CD1c-positive myeloid dendritic cell (primary cell): ENCODE data around the gene VGF.
A peak's percentile ranks its signal among the peaks of the same experiment; 100 is the strongest.

Experiments
- DNase-seq: peaks from one replicate; pipeline ENCODE4 v3.0.0-alpha.2; 2016; ENCODE audit errors: extremely low spot score

Gene VGF

DNA sequence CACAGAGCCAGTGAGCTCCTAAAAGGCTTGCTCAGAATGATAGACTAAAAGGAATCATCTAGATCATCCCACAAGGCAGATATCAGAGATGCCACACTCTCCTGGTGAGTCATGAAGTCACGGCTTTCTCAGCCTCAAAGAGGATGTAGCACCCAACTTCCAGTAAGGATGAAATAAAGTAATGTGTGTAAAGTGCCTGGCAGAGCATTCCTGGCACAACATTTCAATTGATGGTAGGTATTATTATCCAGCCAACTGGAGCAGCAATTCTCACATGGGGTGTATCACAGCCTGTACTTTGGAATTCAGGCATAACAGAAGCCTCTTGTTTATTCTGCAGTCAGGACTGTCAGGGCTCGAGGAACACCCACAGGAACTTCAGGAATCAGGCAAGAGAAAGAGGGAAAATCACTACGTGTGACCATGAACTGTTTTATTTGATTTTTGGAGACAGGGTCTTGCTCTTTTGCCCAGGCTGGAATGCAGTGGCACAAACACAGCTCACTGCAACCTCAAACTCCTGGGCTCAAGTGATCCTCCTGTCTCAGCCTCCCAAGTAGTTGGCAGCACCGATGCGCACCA lies 20.0 kb upstream of the VGF start:
- peak; percentile 58 for DNase-seq

GRCh38 chr7:101180130-101180755 lies 14.9 kb upstream of the VGF start, which contains the start of gene NAT16:
Gene NAT16, minus strand, starts transcription at chr7:101180293. Its CDS starts 5,486 bp downstream, at chr7:101174807.
- DNase-seq: no peak

GRCh38 chr7:101179713-101180112 lies 14.3 kb upstream of the VGF start:
- DNase-seq: no peak

DNA sequence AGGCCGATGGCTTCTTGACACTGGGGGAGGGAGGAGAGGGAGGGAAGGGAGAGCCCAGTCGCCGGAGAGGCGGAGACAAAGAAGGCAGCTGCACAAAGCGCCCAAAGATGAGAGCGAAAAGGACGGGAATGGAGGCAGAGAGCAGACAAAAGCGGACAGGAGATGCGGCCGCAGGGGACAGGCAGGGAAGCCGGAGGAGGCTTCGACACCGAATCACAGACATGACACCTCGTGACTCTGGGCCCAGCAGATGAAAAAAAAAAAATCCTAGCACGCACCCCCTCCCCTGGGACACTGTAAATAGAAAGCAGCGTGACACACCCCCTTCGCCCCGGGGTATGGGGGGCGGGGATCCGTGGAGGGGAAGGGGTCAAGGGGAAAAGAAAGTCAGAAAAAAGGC lies 13.7 kb upstream of the VGF start:
- DNase-seq: no peak

DNA sequence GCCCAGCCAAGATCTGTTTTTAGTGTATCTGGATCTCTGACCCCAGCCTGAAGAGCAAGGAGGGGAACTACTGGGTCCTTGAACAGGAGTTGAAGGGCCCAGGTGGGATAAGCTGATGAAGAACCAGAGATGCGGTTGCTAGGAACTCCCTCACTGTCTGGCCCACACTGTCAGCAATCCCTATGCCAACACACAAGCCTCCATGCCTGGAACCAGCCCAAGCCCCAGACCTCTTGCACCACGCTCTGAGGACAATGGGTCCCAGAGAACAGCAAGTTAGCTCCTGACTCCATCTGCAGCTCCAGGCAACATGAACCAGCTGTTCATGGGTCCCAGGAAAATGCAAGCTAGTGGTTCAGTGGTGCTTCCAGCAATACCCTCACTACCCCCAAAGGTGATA lies 12.3 kb upstream of the VGF start:
- no peak for DNase-seq

DNA sequence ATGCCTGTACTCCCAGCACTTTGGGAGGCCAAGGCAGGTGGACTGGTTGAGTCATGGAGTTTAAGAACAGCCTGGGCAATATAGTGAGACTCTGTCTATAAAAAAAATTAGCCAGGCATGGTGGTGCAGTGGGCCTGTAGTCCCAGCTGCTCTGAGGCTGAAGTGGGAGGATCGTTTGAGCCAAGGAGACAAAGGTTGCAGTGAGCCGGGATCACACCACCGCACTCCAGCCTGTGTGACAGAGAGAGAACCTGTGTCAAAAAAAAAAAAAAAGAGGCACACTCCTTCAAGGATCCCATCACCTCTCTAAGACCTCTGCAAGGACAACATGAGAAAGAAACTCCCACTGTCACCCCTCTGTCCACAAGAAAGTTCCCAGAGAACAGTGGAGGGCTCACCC lies 10.3 kb upstream of the VGF start:
- no peak for DNase-seq

DNA sequence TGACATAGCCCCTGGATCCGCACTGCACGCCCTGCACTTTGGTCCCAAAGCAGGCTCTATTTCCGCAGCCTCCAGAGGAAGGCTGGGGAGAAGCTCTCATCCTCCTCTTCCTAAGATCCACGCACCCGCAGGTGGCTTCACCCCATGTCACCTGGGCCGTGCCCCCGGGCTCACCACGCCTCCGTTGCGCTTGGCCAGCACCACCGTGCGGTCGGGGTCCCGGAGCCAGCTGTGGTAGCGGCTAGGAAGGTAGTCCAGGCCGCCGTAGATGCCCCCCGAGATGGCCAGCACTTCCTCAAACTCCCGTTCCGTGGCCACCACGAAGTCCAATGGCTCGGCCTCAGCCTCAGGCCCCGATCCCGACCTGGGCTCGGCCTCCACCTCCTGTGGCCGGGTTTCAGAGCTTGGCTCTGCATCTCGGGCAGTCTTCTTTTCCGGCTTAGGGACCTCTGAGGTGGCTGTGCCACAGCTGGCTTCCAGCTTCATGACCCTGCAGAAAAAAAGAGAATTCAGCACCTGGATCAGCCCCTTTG lies 9.0 kb upstream of the VGF start:
- DNase-seq: no peak

DNA sequence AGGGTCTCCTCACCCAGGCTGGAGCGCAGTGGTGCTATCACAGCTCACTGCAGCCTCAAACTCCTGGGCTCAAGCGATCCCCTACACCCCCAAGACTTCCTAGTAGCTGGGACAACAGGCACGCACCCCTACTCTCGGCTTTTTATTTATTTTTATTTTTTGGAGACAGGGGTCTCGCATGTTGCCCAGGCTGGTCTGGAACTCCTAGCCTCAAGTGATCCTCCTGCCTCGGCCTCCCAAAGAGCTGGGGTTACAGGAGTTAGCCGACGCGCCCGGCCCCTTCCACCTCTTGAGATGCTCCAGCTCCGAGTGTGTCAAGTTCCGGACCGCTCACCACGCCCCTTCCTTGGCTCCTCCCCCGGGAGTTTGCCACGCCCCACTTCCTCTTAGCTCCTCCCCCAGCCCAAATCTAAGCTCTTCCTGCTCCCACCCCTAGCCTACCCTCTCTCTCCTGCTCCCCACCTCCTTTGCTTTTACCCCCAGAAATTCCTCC lies 8.4 kb upstream of the VGF start:
- peak; percentile 60 for DNase-seq

- DNase-seq: peak; percentile 79
Measured at GRCh38 chr7:101172854-101173751, 7.7 kb upstream of the VGF start.

DNA sequence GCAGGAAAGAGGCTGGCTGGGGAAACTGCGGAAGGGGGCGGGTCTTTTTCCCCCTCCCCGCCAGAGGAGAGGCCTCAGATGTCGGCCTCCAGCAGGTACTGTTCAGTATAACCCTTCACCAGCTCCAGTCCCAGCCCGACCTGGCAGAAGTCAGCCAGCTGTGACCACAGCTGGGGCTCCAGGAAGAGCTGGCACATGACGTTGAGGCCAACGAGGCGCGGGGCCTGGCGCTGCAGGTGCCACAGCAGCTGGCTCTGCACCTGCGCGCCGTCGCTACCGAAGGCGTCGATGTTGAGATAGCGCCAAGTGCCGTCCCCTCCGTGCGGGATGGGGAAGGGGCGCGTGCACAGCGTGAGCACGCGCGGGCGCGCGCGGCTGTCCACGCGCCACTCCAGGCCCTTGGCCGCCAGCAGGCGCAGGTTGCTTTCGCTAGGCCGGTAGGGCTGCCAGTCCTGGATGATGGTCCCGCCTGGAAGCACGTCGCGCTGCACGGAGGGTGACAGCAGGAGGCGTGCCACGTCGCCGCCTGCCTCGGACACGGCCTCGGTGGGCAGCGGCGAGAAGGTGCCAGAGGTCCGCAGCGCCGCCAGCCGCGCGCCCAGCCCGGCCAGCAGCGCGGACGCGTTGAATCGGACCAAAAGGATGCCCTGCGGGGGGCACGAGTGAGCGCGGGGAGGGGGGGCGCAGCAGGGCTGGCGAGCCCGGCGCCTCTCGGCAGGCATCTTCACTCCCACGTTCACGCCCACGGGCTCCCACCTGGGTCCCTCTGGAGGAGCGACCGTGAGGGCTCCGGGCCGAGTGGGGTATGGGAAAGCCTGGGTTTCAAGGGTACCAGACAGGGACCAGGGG lies 6.9 kb upstream of the VGF start:
- DNase-seq: no peak

- DNase-seq: no peak
Measured at GRCh38 chr7:101171442-101171837, 6.1 kb upstream of the VGF start.

GRCh38 chr7:101170617-101171441 lies 5.5 kb upstream of the VGF start:
- DNase-seq: peak; percentile 30

GRCh38 chr7:101169838-101170551 lies 4.6 kb upstream of the VGF start:
- DNase-seq: peak; percentile 83

DNA sequence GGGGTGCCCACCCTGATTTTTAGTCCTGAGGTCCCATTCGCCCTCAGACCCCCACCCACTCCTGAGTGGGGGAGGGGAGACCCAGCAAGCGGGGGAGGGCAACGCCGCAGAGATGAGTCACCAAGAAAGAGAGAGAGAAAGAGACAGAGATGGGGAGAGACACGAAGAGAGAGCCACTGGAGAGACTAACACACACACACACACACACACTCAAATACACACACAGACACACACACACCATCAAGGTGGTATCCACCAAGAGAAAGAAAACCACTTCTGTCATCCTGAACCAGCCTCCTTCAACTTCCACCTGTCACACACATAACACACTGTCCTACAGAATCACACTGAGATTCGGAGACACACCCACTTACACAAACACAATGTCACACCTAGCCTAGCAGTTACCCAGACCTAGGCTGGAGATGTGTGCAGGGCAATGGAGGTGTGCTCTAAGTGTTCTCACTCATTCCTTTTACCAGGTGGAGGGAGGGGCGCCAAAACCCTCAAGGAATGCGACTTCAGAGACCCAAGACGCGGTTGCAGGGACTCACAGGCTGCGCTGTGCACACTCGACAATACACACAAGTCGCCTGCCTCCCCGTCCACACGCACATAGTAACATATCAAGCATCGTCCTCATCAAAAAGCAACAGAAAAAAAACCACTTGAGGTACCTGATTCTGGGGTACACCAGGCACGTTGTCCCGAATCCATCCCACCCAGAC lies 3.9 kb upstream of the VGF start:
- DNase-seq: no peak

- no peak for DNase-seq
Measured at GRCh38 chr7:101168412-101169049, 3.2 kb upstream of the VGF start.

DNA sequence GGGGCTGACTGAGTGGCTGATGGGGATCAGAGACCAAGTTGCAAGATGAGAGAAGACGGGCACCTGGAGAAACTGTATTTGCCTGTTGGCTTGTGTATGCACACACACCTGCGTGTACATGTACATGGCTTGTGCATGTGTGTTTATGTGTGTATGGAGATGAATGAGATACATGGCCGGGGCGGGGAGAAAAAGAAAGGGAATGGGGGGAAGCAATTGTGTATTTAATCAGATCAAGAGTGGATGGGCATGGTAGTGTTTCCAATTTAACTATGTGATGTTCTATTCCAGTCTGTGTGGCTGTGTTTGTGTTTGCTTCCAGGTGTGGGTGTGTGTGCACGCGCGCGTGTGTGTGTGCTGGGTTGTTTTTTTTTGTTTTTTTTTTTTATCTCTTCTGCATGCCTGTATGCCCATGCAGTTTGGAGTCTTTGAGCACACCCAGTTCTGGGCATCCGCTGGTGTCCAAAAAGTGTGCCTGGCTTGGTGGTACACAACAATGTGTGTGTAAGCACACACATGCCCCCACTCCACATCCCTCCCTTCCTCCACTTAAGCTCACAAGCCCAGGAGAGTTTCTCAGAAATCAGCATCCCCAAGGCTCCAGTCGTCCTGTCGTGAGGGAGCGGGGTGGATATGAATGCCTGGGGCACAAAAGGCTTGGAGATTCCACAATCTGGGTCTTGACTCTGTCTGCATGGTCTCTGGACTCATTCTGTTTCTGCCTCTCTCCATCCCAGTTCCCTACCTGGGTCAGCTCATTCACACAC lies 2.5 kb upstream of the VGF start:
- no peak for DNase-seq

- DNase-seq: peak; percentile 24
Measured at GRCh38 chr7:101166909-101167644, 1.7 kb upstream of the VGF start.

DNA sequence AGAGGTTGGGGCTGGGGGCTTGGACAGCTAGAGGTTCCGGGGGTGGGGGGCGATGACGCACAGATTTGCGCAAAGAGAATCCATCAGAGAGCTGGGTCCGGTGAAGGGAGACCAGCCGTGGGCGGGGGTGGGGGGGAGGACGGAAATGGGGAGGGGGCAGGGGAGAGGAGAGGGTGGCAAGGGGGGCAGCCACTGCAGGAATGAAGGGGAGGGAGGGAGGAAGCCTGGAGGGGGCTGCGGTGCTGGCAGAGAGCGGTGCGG lies 1.2 kb upstream of the VGF start:
- DNase-seq: no peak
